AG10803 (cell line): ENCODE results near the gene GLIS1.

Experiments
- DNase-seq: peaks from one replicate; pipeline ENCODE4 v3.0.0; 2010; ENCODE audit warnings: low read depth
- H3K4me3 ChIP-seq: 2 replicates; pipeline ENCODE4 v1.5.1; 2011; ENCODE audit warnings: mild to moderate bottlenecking, low read length, control low read depth
- CTCF ChIP-seq: conservative IDR thresholded peaks from 2 replicates; pipeline ENCODE4 v1.5.1; 2011; ENCODE audit warnings: mild to moderate bottlenecking, low read length, control low read depth, inconsistent platforms

GLIS1 gene

DNA sequence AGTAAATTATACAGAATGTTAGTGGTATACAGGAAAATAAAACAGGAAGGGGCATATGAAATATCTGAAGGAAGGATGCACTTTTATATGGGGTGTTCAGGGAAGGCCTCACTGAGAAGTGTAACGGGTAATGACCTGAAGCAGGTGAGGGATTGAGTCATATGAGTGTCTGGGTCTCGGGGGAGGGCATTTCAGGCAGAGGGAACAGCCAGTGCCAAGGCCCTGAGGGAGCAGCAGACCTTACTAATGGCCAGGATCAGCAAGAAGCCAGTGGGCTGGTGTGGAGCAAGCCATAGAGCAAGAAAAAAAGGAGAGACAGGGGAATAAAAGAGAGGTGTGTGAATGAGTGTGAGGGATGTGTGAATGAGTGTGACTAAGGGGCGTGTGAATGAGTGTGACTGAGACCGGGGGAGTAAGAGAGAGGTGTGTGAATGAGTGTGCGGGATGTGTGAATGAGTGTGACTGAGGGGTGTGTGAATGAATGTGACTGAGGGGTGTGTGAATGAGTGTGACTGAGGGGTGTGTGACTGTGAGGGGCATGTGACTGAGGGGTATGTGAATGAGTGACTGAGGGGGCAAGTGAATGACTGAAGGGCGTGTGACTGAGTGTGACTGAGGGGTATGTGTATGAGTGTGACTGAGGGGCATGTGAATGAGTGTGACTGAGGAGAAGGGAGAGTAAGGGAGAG is 107.2 kb downstream of the GLIS1 start:
- H3K4me3 ChIP-seq = no peak overlapping the region
- TF ChIP-seq CTCF = no peak
- no peak for DNase-seq

DNA sequence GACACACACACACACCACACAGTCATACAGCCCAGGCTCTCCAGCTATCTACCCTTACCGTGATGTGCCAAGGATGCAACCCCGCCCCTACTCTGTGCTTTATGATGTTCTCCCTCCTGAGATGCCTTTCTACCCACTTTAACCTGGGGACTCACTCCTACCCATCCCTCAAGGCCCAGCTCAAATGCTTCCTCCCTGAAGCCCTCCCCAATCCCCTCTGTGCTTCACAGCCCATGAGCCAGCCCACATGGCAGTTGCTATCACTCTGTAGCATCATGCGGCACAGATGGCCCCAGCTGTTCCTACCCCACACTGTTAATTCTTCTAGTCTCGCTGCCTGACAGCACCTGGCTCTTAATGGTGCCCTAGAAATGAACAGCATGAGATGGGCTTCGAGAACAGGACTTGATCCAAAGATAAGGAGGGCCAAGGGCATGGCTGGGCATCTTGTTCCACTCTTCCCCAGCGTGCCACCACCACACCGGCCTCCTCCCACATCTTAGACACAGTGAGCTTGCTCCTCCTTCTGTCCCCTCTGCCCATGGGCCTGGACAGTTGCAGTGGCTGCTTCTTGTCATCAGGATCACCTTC is 109.8 kb downstream of the GLIS1 start:
- no peak for DNase-seq
- no peak for TF ChIP-seq CTCF

DNA sequence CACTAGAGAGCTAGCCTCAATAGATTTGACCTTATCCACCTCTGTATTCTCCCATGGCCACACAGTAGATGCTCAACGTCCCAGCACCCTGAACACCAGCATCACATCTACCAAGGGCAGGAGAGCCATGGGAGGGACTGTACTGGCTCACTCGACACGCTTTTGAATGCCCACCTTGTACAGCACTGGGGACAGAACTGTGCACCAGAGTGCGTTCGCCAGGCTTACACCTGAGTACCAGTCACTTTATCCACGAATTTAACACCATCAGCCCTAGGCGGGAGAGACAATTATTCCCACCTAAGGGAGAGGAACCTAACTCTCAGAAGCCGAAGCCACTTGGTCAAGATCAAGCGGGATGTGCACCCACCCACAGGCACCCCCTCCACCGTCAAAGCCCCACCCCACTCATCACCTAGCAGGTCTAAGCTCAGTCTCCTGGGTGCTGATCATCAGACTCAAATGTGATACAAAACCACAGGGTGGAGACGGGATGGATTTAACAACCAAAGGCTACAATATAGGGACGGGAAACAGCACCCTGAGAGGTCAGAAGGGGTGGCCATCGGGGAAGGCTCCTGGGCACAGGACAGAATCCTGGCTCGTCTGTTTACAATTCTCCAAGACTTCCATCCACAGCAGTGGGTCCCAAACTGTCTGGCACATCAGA is 110.5 kb downstream of the GLIS1 start:
- no peak for TF ChIP-seq CTCF
- H3K4me3 ChIP-seq = no peak overlapping the region
- DNase-seq = no peak

More for the DNA sequence above, 109.8 kb downstream of the GLIS1 start:
- H3K4me3 ChIP-seq = no peak overlapping the region

- TF ChIP-seq CTCF = no peak
- no peak for DNase-seq
- H3K4me3 ChIP-seq = no peak overlapping the region
Observed at GRCh38 chr1:53627666-53628065, 111.3 kb downstream of the GLIS1 start.

GRCh38 chr1:53627031-53627430 is 111.9 kb downstream of the GLIS1 start:
- TF ChIP-seq CTCF = no peak
- no peak for DNase-seq
- H3K4me3 ChIP-seq = no peak overlapping the region

- H3K4me3 ChIP-seq = no peak overlapping the region
- no peak for DNase-seq
- no peak for TF ChIP-seq CTCF
Observed at GRCh38 chr1:53626616-53627015, 112.3 kb downstream of the GLIS1 start.
